ENCODE data around the gene ATXN1L.

The ATXN1L gene

DNA sequence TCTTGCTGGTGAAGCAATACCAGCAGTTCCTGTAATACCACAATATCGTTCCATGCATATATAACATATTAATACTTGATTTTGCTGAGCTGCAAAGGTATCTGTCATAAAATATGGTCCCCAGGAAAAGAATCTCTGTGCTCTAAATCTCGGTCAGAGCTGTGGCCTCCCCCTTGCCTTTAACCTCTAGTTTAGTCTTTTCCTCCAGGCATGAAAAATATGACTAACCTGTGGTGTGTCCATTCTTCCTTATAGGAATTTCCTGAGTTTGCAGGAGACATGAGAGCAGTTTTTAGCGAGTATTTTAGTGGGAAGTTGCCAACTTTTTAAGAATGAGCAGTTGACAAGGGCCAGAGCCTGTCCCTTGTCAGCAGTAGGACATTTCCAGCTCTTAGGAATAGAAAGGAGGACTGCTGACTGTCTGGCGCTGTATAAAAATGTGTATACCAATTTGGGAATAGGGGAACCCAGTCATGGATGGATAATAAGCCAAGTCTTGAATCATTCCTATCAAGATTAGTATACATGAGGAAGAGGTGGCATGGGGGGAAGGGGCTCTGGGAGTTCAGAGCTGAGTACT is 8.7 kb downstream of the ATXN1L start:
- TF ChIP-seq SIN3A (IDR thresholded peaks at IDR 0.05; ENCODE audit: borderline replicate concordance, insufficient read depth, low read length) (no peak), TAF1 (IDR thresholded peaks at IDR 0.05; ENCODE audit: borderline replicate concordance, insufficient read depth, low read length) (no peak), POLR2AphosphoS5 (IDR thresholded peaks at IDR 0.05; ENCODE audit: low read depth, low read length) (no peak), FOXP2 (optimal IDR thresholded peaks at IDR 0.05; ENCODE audit: borderline replicate concordance, extremely low read depth, extremely low read length, insufficient read depth) (no peak)
- TF ChIP-seq, protein P1, sequence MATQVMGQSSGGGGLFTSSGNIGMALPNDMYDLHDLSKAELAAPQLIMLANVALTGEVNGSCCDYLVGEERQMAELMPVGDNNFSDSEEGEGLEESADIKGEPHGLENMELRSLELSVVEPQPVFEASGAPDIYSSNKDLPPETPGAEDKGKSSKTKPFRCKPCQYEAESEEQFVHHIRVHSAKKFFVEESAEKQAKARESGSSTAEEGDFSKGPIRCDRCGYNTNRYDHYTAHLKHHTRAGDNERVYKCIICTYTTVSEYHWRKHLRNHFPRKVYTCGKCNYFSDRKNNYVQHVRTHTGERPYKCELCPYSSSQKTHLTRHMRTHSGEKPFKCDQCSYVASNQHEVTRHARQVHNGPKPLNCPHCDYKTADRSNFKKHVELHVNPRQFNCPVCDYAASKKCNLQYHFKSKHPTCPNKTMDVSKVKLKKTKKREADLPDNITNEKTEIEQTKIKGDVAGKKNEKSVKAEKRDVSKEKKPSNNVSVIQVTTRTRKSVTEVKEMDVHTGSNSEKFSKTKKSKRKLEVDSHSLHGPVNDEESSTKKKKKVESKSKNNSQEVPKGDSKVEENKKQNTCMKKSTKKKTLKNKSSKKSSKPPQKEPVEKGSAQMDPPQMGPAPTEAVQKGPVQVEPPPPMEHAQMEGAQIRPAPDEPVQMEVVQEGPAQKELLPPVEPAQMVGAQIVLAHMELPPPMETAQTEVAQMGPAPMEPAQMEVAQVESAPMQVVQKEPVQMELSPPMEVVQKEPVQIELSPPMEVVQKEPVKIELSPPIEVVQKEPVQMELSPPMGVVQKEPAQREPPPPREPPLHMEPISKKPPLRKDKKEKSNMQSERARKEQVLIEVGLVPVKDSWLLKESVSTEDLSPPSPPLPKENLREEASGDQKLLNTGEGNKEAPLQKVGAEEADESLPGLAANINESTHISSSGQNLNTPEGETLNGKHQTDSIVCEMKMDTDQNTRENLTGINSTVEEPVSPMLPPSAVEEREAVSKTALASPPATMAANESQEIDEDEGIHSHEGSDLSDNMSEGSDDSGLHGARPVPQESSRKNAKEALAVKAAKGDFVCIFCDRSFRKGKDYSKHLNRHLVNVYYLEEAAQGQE (IDR thresholded peaks at IDR 0.05; ENCODE audit: insufficient read depth in 1 of 2, low read depth in 2 of 2, low read length in 2 of 2): no peak

DNA sequence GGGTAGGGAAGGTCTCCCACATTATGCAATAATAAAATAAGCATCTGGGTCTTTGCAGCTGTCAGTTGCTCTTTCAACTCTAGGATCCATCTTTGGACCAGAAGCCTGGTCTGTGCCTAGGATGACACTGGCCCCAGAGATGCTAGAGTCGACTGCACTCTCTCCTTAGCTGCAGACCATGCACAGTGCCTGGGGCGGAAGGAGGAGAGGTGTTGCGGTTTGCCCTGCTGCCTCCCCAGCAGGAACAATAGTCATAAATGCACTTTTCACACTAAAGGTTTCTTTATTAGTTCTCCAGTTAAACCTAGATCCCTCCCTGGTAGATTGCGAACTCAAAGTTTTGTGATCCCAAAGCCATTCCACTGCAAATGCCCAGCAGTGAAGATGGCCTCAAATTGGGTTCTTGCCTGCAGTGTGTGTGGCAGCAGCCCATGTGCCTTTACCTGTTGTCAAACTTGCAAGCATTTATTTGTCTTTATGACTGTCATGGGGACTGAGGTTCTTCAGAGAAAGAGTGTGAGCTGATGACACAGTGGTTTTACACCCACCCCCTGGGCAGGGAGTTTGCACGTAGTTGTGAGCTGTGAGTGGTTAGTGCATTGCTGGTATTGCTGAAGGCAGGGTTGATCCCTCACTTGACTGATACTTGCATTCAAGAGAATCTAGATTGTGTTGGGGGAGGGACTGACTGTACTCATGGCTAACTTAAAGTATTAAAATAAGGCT is 10.3 kb downstream of the ATXN1L start:
- TF ChIP-seq SIN3A (IDR thresholded peaks at IDR 0.05; ENCODE audit: borderline replicate concordance, insufficient read depth, low read length): no peak
- TF ChIP-seq, protein P1 (IDR thresholded peaks at IDR 0.05; ENCODE audit: insufficient read depth in 1 of 2, low read depth in 2 of 2, low read length in 2 of 2): no peak

DNA sequence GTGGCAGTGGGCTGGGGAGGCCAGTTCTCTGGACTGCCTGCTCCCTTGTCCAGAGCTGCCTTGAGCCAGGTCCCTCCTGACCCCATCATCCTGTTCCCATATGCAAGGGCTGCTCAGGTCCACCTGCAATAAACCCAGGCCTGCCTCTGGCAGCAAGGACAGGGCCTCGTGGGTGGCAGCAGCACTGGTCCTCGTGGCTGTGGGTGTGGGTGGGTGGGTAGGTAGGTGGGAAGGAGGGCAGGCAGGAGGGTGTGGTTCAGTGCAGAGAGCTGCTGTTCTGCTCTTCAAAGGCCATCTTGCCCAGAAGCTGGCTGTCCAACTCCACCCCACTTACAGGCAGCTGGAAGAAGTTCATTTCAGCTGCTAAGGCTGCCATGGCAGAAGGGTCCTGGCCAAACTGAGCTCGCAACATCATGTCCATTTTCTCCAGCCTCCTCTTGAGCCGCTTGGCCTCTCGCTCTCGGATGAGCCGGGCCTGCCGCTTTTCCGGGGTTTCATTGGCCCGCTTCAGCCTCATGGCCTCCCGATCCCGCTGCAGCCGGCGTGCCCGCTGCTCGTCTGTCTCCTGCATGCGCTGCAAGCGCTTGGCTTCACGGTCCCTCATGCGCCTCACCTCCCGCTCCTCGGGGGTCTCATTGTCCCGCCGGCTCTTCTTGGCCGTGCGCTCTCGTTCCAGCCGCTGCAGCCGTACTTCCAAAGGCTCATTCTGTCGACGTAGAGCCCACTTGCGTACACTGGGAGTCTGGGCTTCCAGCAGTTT is 14.2 kb downstream of the ATXN1L start:
- no peak for TF ChIP-seq POLR2AphosphoS5 (IDR thresholded peaks at IDR 0.05; ENCODE audit: low read depth, low read length)
- no peak for TF ChIP-seq SIN3A (IDR thresholded peaks at IDR 0.05; ENCODE audit: borderline replicate concordance, insufficient read depth, low read length)
- TF ChIP-seq, protein P1 (IDR thresholded peaks at IDR 0.05; ENCODE audit: insufficient read depth in 1 of 2, low read depth in 2 of 2, low read length in 2 of 2): no peak
- no peak for TF ChIP-seq TAF1 (IDR thresholded peaks at IDR 0.05; ENCODE audit: borderline replicate concordance, insufficient read depth, low read length)
- TF ChIP-seq FOXP2 (optimal IDR thresholded peaks at IDR 0.05; ENCODE audit: borderline replicate concordance, extremely low read depth, extremely low read length, insufficient read depth): no peak

DNA sequence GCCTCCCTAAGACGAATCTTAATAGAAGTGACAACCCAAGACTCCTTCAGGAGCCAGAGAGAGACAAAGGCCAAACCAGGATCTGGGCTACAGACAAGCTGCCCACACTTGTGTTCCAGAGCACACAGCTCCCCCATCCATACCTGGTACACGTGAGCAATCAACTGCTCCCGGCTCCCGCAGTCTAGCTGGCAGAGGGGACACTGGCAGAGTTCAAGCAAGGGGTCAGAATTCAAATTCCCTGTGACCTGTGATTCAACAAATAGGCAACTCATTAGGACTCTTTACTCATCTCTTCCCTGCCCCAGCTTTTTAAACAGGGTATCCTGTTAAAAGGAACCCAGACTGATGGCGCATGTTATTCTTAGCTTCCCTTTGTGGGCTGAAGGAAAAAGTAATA is 18.2 kb downstream of the ATXN1L start:
- TF ChIP-seq POLR2AphosphoS5 (IDR thresholded peaks at IDR 0.05; ENCODE audit: low read depth, low read length) (no peak), FOXP2 (optimal IDR thresholded peaks at IDR 0.05; ENCODE audit: borderline replicate concordance, extremely low read depth, extremely low read length, insufficient read depth) (no peak), SIN3A (IDR thresholded peaks at IDR 0.05; ENCODE audit: borderline replicate concordance, insufficient read depth, low read length) (no peak), TAF1 (IDR thresholded peaks at IDR 0.05; ENCODE audit: borderline replicate concordance, insufficient read depth, low read length) (no peak)
- TF ChIP-seq, protein P1 (IDR thresholded peaks at IDR 0.05; ENCODE audit: insufficient read depth in 1 of 2, low read depth in 2 of 2, low read length in 2 of 2): no peak

Data from PFSK-1 (cell line).